Adrenal gland (tissue), 5 donors: ENCODE measurements around the gene CDC42.

ENCODE experiments used
- CTCF ChIP-seq, 6 experiments: fragments of 450-650 bp in 4 of 6; fragments of 200-600 bp in 2 of 6; sonication (generic) in 1 of 6; IDR thresholded peaks; 1 replicate in 5 of 6; 2 replicates in 1 of 6; pipeline versions ENCODE4 v1.5.1 to v1.8.0; 2016 to 2021; ENCODE audit warnings: antibody characterized with exemption in 6 of 6, mild to moderate bottlenecking in 2 of 6, moderate library complexity in 1 of 6
- POLR2A ChIP-seq, 2 donors: fragments of 450-650 bp; IDR thresholded peaks; one replicate each; pipeline ENCODE4 v1.6.1; 2017; ENCODE audit warnings: antibody characterized with exemption in 2 of 2, mild to moderate bottlenecking in 2 of 2, moderate library complexity in 1 of 2
- donor health status: DM: no; HTN: no; CAD: no.

GRCh38 chr1:22077728-22078127, 25.2 kb downstream of the CDC42 start:
- TF ChIP-seq CTCF (IDR thresholded peaks at IDR 0.05) (no peak), POLR2A (IDR thresholded peaks at IDR 0.05) (no peak)
